Measurements from ENCODE around the gene ERMAP.
"Not testable (repeated sequence)": the region's sequence is repeated elsewhere in the genome, so short reads cannot be mapped to it uniquely, and the experiment has no call there.

DNA sequence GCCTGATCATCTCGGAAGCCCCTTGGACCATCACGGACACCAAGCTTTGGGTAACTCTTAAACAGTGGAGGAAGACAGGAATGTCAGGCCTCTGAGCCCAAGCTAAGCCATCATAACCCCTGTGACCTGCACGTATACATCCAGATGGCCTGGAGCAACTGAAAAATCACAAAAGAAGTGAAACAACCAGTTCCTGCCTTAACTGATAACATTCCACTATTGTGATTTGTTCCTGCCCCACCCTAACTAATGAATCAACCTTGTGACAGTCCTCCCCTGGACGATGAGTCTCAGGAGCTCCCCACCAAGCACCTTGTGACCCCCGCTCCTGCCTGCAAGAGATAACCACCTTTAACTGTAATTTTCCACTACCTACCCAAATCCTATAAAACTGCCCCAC lies 42.4 kb downstream of the ERMAP start:
- TF ChIP-seq, protein P1, sequence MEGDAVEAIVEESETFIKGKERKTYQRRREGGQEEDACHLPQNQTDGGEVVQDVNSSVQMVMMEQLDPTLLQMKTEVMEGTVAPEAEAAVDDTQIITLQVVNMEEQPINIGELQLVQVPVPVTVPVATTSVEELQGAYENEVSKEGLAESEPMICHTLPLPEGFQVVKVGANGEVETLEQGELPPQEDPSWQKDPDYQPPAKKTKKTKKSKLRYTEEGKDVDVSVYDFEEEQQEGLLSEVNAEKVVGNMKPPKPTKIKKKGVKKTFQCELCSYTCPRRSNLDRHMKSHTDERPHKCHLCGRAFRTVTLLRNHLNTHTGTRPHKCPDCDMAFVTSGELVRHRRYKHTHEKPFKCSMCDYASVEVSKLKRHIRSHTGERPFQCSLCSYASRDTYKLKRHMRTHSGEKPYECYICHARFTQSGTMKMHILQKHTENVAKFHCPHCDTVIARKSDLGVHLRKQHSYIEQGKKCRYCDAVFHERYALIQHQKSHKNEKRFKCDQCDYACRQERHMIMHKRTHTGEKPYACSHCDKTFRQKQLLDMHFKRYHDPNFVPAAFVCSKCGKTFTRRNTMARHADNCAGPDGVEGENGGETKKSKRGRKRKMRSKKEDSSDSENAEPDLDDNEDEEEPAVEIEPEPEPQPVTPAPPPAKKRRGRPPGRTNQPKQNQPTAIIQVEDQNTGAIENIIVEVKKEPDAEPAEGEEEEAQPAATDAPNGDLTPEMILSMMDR (IDR thresholded peaks at IDR 0.05), result not testable (repeated sequence)
- TF ChIP-seq POLR2A (IDR thresholded peaks at IDR 0.05), result not testable (repeated sequence)

All from Peyer's patch (tissue), 4 donors.